BLaER1 treated with 17β-estradiol and CSF1 and Interleukin-3, amounts not matched to agents 10 nM and 100 nM (cell line): Measurements from ENCODE around the gene PPP3CA.
A peak's percentile ranks its signal among the peaks of the same experiment; 100 is the strongest.

Source experiments
- H3K27ac ChIP-seq, 11 experiments: shearing (Covaris generic); formaldehyde crosslinking; 2 replicates each; pipeline ENCODE4 v1.8.1; 2022
- H3K27me3 ChIP-seq, 11 experiments: shearing (Covaris generic); formaldehyde crosslinking; 2 replicates each; pipeline ENCODE4 v1.8.1; 2022
- H3K36me3 ChIP-seq, 11 experiments: shearing (Covaris generic); formaldehyde crosslinking; 2 replicates each; pipeline ENCODE4 v1.8.1; 2022
- H3K4me1 ChIP-seq, 10 experiments: shearing (Covaris generic); formaldehyde crosslinking; 2 replicates each; pipeline ENCODE4 v1.8.1; 2022
- H3K4me2 ChIP-seq, 11 experiments: shearing (Covaris generic); formaldehyde crosslinking; 2 replicates each; pipeline ENCODE4 v1.8.1; 2022
- H3K4me3 ChIP-seq, 10 experiments: shearing (Covaris generic); formaldehyde crosslinking; 2 replicates each; pipeline ENCODE4 v1.8.1; 2022
- H3K9ac ChIP-seq, 11 experiments: shearing (Covaris generic); formaldehyde crosslinking; 2 replicates each; pipeline ENCODE4 v1.8.1; 2022
- H3K9me3 ChIP-seq, 11 experiments: shearing (Covaris generic); formaldehyde crosslinking; replicated peaks in 1 of 11; 2 replicates each; pipeline ENCODE4 v1.8.1; 2022
- H4K20me1 ChIP-seq, 11 experiments: shearing (Covaris generic); formaldehyde crosslinking; 2 replicates each; pipeline ENCODE4 v1.8.1; 2022
- Cebpa-rat ChIP-seq, 11 experiments: shearing (Covaris generic); IDR thresholded peaks; 2 replicates each; pipeline ENCODE4 v1.8.1; 2022

The PPP3CA gene

GRCh38 chr4:101035487-101035886, 311.8 kb downstream of the PPP3CA start:
- H3K4me2 ChIP-seq, result 0 out of 22 replicates have a peak overlapping the region, but pooled peaks of 1 of the 11 experiments have one; percentile 15
- no peak overlapping the region for H3K4me3 ChIP-seq

GRCh38 chr4:101033986-101034385, 313.3 kb downstream of the PPP3CA start:
- Histone ChIP-seq H3K27me3 (no peaks in the 10 kb centered on the region), H3K9ac (no peak overlapping the region), H4K20me1 (no peaks in the 10 kb centered on the region), H3K9me3 (no peaks in the 10 kb centered on the region; a peak in 2 of 22 replicates), H3K4me1 (peaks cover 10 to 31% (median 11%) of the 10 kb centered on the region in 10 experiments), H3K4me2 (no peak overlapping the region), H3K36me3 (peaks cover 21 to 69% (median 39%) of the 10 kb centered on the region in 11 experiments), H3K27ac (no peak overlapping the region), H3K4me3 (no peak overlapping the region)
- no peak for TF ChIP-seq Cebpa-rat (IDR thresholded peaks at IDR 0.05)

More at GRCh38 chr4:101035487-101035886, 311.8 kb downstream of the PPP3CA start:
- Histone ChIP-seq H4K20me1 (no peaks in the 10 kb centered on the region), H3K9me3 (no peaks in the 10 kb centered on the region; a peak in 2 of 22 replicates), H3K9ac (no peak overlapping the region), H3K36me3 (peaks cover 21 to 65% (median 38%) of the 10 kb centered on the region in 11 experiments), H3K27ac (no peak overlapping the region), H3K27me3 (no peaks in the 10 kb centered on the region), H3K4me1 (peaks cover 10 to 31% (median 18%) of the 10 kb centered on the region in 10 experiments)
- no peak for TF ChIP-seq Cebpa-rat (IDR thresholded peaks at IDR 0.05)

DNA sequence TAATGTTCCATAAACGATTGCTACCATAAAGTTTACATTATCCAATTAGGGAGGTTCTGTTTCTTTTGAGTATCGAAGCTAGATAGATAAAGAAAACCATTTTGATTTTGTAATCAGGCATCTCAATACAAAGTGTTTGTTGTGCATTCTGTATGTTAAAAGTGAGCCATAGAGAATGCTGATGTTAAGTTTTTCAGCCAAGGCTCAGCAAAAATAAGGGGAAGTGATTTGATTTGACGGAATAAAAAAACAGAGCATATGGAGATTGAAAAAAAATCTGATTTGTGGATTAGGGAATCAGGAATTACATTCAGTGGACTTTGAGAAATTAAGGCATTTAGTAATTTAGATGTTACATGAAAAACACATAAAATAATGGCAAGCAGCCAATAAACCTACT, 314.8 kb downstream of the PPP3CA start:
- Histone ChIP-seq H3K27me3 (no peaks in the 10 kb centered on the region), H3K4me2 (peak overlapping the region in 2 of 11 experiments; percentile 67 to 76; a peak in 3 of 22 replicates), H3K9me3 (no peaks in the 10 kb centered on the region), H3K4me1 (peaks cover 0 to 31% (median under 1%) of the 10 kb centered on the region in 10 experiments; a peak in 8 of 20 replicates), H3K9ac (no peak overlapping the region), H4K20me1 (no peaks in the 10 kb centered on the region), H3K36me3 (peaks cover 20 to 63% (median 31%) of the 10 kb centered on the region in 11 experiments), H3K27ac (peak overlapping the region in 1 of 11 experiments; percentile 35; a peak in 2 of 22 replicates), H3K4me3 (no peak overlapping the region)
- no peak for TF ChIP-seq Cebpa-rat (IDR thresholded peaks at IDR 0.05)

GRCh38 chr4:101031971-101032370, 315.4 kb downstream of the PPP3CA start:
- no peak overlapping the region for H3K9ac ChIP-seq
- peak overlapping the region in 2 of 11 experiments; percentile 35 to 45; a peak in 2 of 22 replicates for H3K27ac ChIP-seq
- TF ChIP-seq Cebpa-rat (IDR thresholded peaks at IDR 0.05), result no peak
- H4K20me1 ChIP-seq, result no peaks in the 10 kb centered on the region
- no peaks in the 10 kb centered on the region for H3K27me3 ChIP-seq
- H3K4me3 ChIP-seq, result no peak overlapping the region
- peaks cover 0 to 31% (median 0%) of the 10 kb centered on the region in 10 experiments; a peak in 6 of 20 replicates for H3K4me1 ChIP-seq
- peaks cover 21 to 62% (median 27%) of the 10 kb centered on the region in 11 experiments for H3K36me3 ChIP-seq
- no peaks in the 10 kb centered on the region for H3K9me3 ChIP-seq
- H3K4me2 ChIP-seq, result peak overlapping the region in 2 of 11 experiments; percentile 67 to 76; a peak in 4 of 22 replicates

GRCh38 chr4:101028886-101029285, 318.4 kb downstream of the PPP3CA start:
- H3K4me1 ChIP-seq, result peaks cover 0 to 23% (median 0%) of the 10 kb centered on the region in 10 experiments; a peak in 6 of 20 replicates
- H3K4me3 ChIP-seq, result no peak overlapping the region
- no peak overlapping the region for H3K27ac ChIP-seq
- no peak overlapping the region for H3K9ac ChIP-seq
- H3K9me3 ChIP-seq, result no peaks in the 10 kb centered on the region
- H4K20me1 ChIP-seq, result no peaks in the 10 kb centered on the region
- H3K36me3 ChIP-seq, result peaks cover 23 to 79% (median 44%) of the 10 kb centered on the region in 11 experiments
- no peaks in the 10 kb centered on the region for H3K27me3 ChIP-seq
- no peak overlapping the region for H3K4me2 ChIP-seq
- no peak for TF ChIP-seq Cebpa-rat (IDR thresholded peaks at IDR 0.05)

DNA sequence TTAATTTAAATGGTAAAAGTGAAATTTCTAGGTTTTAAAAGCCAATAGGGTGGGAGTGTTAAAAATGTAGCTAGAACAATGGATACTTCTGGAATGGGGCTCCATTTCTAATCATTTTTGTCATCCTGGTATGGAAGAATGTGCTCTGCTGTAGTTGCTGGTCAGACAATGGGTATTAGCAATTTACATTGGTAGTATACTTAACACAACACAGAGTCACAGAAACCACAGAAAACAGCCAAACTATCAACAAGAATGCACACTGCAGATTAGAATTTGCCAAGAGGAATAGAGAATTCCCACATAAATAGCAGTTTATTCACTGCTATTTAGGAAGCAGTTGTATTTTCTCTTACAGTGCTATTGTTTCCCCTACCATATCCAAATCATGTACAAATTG, 319.6 kb downstream of the PPP3CA start:
- no peak overlapping the region for H3K27ac ChIP-seq
- peaks cover 27 to 91% (median 51%) of the 10 kb centered on the region in 11 experiments for H3K36me3 ChIP-seq
- no peak overlapping the region for H3K9ac ChIP-seq
- no peak overlapping the region for H3K4me3 ChIP-seq
- no peaks in the 10 kb centered on the region for H3K9me3 ChIP-seq
- H3K4me2 ChIP-seq, result no peak overlapping the region
- H3K27me3 ChIP-seq, result no peaks in the 10 kb centered on the region
- H4K20me1 ChIP-seq, result no peaks in the 10 kb centered on the region
- peaks cover 0 to 13% (median 0%) of the 10 kb centered on the region in 10 experiments; a peak in 6 of 20 replicates for H3K4me1 ChIP-seq
- TF ChIP-seq Cebpa-rat (IDR thresholded peaks at IDR 0.05), result no peak

DNA sequence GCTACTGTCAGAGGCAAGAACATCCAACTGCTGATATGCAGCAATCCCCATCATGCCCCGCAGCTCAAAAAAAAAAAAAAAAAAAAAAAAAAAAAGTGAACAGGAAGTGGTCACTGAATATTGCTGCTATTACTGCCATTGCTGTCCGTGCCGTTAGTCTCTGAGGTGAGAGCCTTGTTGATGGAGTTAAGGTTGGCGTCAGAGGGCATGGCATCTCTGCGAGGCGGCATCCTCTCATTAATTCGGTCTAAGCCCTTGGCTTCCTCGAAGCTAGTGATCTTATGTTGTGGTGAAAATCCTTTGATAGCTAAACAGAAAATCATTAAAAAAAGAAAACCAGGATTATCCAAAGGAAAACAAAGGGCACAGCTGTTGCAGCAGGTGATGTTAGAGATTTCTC, 321.6 kb downstream of the PPP3CA start:
- Histone ChIP-seq H3K27me3 (no peaks in the 10 kb centered on the region), H3K36me3 (peaks cover 22 to 83% (median 40%) of the 10 kb centered on the region in 11 experiments), H3K4me1 (peaks cover 7 to 13% (median 11%) of the 10 kb centered on the region in 10 experiments), H4K20me1 (no peaks in the 10 kb centered on the region), H3K27ac (no peak overlapping the region), H3K9me3 (no peaks in the 10 kb centered on the region), H3K4me2 (no peak overlapping the region), H3K9ac (no peak overlapping the region), H3K4me3 (no peak overlapping the region)
- no peak for TF ChIP-seq Cebpa-rat (IDR thresholded peaks at IDR 0.05)

DNA sequence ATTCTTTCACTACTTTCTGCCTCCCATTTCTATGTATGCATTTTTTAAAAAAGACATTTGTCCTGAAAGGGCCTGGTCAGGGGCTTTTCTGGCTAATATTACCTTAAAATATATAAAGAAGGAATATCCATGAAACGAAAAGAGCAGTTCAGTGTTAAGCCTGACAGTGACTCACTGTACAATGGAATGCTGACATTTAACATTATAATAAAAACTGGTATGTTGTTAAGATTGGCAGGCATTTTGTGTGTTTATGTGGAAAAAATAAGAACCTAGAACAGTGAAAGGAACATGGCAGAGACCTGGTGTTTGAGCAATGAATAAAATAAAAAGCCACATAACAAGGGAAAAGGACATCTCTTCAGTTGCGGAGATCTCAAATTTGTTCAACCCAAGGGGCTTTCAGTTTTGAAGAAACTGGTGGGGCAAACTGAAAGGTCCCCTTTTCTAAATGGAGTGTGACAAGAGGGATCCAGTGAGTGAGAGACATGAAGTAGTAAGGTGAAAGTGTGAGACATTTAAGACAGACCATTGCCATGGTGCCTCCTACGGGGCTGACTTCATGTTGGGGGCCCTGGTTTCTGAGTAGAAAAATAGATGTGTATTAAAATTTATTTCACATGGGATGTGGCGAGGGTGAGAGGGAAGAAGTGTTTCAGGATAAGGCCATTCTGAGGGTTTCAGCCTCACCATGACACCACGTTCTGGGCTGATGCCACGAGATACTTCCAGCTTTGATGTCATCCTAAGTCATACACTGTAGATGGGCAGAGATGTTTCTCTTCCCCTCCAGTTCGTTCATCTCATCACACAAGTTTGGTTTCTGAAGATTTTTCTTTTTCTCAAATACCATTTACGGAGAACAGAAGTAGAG, 324.9 kb downstream of the PPP3CA start:
- H3K27ac ChIP-seq, result no peak overlapping the region

GRCh38 chr4:101020956-101021355, 326.4 kb downstream of the PPP3CA start:
- Histone ChIP-seq H3K9ac (no peak overlapping the region), H4K20me1 (no peaks in the 10 kb centered on the region), H3K36me3 (peaks cover 14 to 39% (median 23%) of the 10 kb centered on the region in 11 experiments), H3K27me3 (no peaks in the 10 kb centered on the region), H3K4me1 (peaks cover 20 to 39% (median 35%) of the 10 kb centered on the region in 10 experiments), H3K9me3 (no peaks in the 10 kb centered on the region; a peak in 1 of 22 replicates), H3K4me3 (no peak overlapping the region), H3K4me2 (peak overlapping the region; percentile 38 to 80 (median 60); a peak in 21 of 22 replicates), H3K27ac (peak overlapping the region in 7 of 11 experiments; percentile 6 to 47 (median 24); a peak in 8 of 22 replicates)
- TF ChIP-seq Cebpa-rat (IDR thresholded peaks at IDR 0.05), result no peak

More for the DNA sequence above, 324.9 kb downstream of the PPP3CA start:
- TF ChIP-seq Cebpa-rat (IDR thresholded peaks at IDR 0.05), result no peak
- Histone ChIP-seq H3K27me3 (no peaks in the 10 kb centered on the region), H3K4me3 (no peak overlapping the region), H3K4me2 (peak overlapping the region in 3 of 11 experiments; percentile 70 to 75 (median 73); a peak in 1 of 22 replicates), H4K20me1 (no peaks in the 10 kb centered on the region), H3K9ac (no peak overlapping the region), H3K9me3 (no peaks in the 10 kb centered on the region; a peak in 1 of 22 replicates), H3K36me3 (peaks cover 19 to 54% (median 35%) of the 10 kb centered on the region in 11 experiments), H3K4me1 (peaks cover 20 to 39% (median 35%) of the 10 kb centered on the region in 10 experiments)
